RCC 7860 (cell line): Measurements from ENCODE around the gene GLT1D1.

ENCODE experiments used
- DNase-seq: peaks from one replicate; pipeline ENCODE4 v3.0.0-alpha.2; 2015; ENCODE audit warnings: low spot score
- FAIRE-seq: peaks from 2 replicates; lab custom pipeline; 2012; peaks lifted over from hg19 to GRCh38; lab: Jason Lieb, UNC

Gene GLT1D1

DNA sequence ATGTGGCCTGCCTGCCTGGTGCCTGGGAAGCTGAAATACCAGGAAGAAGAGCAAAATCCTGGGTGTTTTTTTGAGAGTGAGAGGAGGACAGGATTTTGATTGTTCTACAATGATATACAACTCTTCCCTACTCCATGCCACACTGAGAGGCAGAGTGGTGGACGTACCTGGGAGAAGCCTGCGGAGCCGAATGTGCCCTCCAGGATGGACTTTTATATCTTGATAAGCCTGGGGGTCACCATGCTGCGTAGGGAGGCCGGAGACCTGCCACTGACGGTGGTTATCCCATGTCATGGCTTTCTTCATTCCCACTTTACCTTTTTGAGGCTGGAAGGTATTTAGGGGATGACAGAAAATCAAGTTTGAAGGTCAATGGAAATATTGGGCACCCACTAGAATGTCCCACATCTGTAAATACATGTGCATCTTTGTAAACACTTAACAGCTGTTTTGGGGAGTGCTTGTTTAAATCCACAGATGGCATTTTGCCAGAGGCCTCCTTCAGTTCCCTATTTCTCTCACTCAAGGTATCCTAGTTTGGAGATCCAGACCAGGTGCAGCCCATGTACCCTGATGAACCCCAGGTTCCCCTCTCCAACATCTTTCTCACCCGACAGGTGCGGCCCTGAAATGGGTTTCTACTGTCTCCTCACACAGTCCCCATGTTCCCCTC, 1.1 kb upstream of the GLT1D1 start:
- DNase-seq = no peak

DNA sequence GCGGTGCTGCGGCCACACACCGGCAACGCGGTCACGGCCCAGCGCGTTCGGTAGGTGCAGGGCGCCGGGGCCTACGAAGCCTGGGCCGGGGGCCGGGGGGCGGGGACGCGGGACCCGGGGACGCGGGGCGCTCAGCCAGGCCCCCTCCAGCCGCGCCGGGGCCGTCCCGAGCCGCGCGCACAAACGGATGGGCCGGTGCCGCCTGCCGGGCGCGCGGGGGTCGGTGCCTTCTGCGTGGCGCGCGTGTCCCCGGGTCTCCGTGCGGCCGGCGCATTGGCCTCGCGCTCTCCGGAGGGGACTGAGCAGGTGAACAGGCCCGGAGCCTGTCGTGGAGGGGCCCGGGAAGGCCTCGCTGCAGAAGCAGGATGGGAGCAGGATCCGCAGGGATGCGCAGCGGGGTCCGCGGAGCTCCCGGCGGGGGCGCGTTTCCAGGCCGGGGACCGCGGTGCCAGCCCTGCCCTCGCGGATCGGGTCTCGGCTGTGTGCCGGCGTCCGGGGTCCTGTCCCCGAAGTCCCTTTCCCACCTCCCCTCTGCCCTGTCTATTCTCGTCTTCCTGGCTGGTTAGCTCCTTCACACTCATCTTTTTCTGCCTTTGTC, 421 bp downstream of the GLT1D1 start:
- FAIRE-seq (no peak), DNase-seq (no peak)

More for the DNA sequence above, 1.1 kb upstream of the GLT1D1 start:
- no peak for FAIRE-seq

DNA sequence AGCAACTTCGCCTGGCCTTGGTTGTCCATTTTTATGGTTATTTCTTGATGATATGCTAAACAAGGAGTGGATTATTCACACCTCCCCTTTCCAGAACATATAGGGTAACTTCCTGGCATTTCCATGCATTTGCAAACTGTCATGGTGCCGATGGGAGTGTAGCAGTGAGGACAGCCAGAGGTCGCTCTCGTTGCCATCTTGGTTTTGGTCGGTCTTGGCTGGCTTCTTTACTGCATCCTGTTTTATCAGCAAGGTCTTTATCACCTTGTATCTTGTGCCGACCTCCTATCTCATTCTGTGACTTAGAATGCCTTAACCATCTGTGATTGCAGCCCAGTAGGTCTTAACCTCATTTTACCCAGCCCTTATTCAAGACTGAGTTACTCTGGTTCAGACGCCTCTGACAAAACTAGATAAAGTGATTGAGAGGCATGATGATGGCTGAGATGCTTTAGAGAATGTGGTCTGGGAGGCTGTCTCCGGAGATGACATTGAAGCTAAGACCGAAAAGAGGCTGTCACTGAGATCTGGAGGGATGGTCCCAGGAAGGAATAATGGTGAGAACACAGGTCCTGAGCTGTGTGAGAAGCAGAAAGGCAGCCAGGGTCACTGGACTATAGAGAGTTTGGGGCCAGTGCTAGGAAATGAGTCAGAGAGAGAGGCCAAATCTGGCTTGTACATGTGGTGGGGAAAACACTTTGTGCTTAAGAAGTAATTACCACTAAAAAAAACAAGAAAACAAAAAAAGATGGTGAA, 2.9 kb downstream of the GLT1D1 start:
- FAIRE-seq = no peak
- no peak for DNase-seq

DNA sequence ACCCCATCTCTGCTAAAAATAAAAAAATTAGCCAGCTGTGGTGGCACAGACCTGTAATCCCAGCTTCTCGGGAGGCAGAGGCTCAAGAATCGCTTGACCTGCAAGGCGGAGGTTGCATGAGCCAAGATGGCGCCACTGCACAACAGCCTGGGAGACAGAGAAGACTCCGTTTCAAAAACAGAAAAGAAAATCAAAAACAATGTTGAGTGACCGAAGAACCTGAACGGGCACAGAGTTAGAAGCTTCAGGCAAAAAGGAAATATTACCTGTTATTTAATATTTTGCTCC, 3.5 kb downstream of the GLT1D1 start:
- FAIRE-seq (no peak), DNase-seq (no peak)

DNA sequence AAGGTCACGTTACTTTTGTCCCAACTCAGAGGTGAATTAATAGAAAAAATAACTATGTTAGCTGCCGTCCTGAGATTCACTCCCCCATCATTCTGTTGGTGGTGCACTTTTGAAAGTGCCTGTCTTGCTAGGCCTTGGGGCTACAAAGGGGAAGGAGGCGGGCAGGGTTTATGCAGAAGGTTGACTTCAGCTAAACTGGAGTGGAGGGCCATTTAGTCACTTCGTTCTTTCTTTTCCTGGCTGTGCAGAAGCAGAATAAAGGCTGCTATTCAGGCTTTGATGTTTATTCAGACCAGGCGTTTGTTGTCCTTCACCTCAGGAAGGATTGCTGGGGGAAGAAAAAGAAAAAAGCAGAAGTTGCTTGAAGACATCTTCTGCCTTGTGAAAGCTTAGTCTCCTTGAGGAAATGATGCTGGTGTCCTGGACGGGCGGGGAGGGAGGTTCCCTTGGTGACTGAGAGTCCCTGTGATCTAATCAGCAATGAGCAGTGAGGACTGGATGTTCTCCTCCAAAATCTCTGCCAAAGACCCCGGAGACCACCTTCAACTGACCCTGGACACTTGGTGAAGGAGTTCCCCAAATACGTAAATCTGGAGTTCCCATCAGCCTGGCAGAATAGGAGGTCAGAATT, 4.0 kb downstream of the GLT1D1 start:
- no peak for DNase-seq
- no peak for FAIRE-seq

DNA sequence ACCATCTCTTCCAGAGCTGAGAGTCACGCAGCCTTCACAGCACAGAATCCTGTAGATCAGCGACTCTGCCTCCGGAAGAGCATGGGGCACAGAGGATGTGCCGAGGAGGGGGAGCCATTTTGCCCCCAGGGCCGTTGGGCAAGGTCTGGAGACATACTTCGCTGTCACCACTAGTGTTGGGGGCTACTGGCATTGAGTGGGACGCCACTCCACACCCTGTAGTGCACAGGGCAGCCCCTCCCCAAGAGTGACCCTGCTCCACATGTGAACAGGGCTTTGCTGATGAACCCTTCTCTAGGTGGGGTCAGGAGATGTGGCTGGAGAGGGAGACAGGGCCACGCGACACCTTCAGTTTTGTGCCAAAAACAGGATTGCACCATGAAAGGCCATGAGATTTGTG, 6.0 kb downstream of the GLT1D1 start:
- FAIRE-seq (no peak), DNase-seq (no peak)

DNA sequence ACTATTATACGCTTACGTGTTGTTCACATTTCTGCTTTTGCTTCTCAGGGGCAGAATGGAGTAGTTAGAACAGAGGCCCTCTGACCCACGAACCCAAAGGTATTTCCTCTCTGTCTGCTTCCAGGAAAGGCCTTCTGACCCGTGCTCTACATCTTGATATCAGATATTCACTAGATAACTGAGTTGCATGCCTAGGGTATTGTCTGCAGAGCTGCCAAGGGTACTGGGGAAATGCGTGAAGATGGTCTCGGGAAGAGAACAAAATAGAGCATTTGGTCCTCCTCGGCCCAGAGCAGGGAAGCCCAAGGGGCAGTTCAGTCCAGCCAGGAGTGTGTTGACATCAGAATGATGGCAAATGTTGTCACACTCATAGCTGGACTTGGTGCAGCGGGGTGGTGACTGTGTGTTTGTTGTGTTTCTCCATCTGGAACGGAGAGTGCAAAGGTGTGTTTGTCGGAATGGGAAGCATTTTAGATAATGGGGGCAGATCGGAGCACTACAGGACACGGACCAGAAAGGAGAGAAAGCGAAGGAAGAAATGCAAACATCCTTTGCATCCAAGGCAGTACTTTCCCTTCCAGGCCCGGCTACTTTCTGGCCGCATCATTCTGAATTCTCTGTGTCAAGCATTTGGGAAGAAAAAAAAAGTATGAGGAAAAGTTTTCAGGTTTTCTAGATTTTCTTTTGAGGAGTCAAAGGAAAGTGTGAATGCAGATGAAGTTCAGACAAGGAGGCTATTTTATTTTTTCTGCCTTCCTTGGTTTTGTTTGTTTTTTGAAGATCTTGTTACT, 8.1 kb downstream of the GLT1D1 start:
- DNase-seq (no peak), FAIRE-seq (no peak)

DNA sequence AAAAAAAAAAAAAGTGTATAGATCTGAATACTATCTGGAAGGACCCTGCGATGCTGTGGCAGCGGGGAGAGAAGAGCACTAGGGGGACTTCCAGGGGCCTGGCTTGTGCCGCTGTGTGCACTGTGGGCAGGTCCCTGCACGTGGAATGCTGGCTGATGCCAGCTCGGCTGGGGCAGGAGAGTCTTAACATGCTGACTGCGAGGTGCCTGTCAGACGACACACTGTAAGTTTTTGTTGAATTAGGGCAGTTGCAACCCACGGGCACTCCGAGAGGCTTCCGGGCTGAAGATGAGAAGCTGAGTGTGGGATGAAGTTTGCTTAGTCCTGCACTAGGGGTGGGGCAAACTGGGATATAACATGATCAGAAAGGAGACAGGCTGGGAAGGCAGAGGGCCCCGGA, 10.7 kb downstream of the GLT1D1 start:
- DNase-seq = no peak
- no peak for FAIRE-seq

DNA sequence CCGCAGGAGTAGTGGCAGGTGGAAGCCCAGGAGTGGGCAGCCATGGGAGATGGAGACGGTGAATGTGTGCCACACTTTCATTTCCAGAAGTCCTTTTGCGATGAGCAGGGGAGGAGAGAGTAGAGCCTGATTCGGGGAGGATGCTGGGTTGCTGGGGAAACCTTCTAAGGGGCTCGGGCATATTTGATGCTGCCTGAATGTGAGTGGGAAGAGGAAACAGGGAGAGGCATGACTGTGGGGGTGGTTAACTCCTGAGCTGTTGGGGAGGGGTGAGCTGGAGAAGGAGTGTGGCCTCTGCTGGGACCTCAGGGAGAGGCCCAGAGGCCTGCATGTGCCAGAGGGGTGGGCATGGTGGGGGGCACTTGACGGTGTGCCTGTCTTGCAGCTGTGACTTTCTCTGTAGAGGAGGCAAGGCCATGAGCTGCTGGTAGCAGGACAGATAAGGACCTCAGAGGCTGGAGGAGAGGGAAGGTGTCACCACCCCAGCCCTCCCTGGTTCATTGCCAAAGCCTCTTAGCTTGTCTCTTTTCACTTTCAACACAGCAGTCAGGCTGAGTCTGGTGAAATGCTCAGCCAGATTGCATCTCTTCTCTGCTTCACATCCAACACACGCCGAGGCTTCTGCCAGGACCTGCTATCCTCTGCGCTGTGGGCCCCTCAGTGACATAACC, 11.4 kb downstream of the GLT1D1 start:
- no peak for DNase-seq
- no peak for FAIRE-seq

DNA sequence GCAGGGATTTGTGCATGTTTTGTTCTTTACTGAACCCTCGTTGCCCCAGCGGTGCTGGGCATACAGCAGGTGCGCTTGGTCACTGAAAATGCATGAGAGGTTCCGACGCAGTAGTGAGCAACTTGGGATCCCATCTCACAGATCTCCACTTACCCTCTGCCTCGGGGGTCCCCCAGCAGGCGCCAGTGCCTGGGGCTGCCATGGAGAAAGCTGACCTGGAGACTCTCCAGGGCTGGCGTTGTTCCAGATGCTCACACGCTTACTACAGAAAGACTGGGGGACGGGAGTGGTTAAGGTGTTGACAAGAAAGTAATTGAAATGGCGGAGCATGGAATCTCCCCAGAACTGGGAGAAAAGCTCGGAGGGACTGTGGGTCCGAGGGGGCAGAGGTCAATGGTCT, 14.2 kb downstream of the GLT1D1 start:
- FAIRE-seq (no peak), DNase-seq (no peak)

DNA sequence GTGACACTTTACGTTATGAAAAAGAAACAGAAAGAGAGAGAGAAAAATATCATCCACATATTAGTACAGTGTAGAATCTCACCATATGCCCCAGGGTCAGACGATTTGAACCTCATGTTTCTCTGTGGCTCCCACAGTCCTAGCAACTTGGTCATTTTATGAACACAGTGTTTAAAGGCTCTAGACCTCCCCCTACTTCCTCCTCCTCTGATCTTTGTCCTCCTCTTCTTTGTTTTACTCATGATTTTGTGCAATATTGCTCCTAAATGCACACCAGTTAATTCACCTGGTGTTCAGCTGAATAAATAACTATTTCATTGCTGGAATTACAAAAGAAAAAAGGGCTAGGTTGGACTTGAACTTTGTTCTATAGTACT, 18.2 kb downstream of the GLT1D1 start:
- FAIRE-seq (no peak), DNase-seq (no peak)

DNA sequence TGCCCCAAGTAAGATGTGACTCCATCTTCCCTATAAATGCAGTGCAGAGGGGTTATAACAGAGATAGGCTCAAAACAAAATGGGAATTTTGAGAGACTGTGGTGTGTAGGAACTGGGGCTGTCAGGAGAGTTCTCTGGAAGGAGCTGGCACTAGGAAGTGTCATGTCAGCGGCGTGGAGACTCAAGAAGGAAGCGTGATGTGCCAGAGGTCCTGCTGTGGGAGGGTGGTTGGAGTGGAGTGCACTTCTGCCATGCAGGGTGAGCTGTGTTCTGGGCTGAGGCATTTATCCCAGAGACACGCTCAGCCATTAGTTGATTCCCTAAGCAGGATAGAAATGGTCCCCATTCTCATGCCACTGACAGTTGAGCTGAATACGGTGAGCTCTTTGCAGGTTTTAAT, 19.0 kb downstream of the GLT1D1 start:
- FAIRE-seq (no peak), DNase-seq (no peak)

DNA sequence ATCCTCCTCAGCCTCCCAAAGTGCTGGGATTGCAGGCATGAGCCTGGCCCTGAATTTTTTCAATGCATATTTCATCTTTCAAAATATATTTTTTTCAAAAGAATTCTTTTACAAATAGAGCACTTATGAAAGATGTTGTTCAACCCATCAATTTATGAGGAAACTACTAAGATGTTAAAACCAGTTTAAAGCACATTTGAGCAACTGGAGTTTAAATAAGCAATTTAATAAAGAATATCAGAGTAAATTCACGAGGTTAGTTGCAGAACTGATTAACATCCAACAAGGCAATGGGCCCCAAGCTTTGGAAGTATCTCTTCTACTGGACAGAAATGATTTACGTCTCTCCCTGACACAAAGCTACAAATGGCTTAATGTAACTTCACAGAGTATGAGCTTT, 23.3 kb downstream of the GLT1D1 start:
- DNase-seq (no peak), FAIRE-seq (no peak)

DNA sequence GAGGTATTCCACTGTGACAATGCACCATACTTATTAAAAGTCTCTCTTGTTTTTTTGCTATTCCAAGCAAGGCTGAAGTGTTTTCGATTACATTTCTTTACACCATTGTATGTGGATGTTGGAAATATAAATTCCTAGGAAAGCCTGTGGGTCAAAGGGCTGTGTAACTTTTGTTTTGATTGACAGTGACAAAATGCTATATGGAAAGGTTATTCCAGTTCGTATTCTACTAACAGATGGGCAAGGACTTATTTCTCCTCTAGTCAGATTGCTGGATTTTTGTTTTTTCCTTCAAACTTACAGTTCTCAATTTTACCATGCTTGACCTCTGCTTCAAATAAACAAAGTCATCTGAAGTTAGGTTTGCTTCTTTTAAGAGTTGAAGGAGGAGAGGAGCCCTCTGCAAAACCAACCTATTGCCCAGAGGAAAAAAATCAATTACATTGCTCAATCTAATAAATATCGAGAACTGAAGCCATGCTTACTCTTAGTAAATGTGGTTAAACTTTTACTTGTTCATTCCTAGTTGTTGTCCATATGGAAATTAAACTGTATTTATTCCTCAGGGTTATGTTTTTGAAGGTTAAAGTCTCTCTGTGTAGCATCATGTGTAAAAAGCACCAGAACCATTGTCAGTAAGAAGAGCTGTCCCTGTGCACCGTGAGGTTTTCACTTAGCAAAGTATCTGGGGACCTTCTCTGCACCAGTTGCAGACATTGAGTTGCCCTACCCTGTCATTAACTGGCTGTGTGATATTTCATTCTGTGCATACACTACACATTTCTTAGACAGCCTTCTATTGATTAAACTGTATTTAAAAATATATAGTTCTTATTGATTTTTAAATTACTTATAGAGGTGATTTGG, 26.9 kb downstream of the GLT1D1 start:
- DNase-seq (no peak), FAIRE-seq (no peak)

DNA sequence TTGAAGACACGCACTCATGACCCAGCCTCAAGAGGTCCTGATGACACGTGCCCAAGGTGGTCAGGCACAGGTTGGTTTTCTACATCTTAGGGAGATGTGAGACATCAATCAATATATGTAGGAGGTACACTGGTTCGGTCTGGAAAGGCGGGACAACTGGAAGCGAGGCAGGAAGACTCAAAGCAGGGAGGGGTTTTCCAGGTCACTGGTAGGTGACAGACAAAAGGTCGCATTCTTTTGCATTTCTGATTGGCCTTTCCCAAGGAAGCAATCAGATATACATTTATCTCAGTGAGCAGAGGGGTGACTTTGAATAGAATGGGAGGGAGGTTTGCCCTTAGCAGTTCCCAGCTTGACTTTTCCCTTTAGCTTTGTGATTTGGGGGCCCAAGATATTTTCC, 38.6 kb downstream of the GLT1D1 start:
- DNase-seq = no peak
- FAIRE-seq = no peak

DNA sequence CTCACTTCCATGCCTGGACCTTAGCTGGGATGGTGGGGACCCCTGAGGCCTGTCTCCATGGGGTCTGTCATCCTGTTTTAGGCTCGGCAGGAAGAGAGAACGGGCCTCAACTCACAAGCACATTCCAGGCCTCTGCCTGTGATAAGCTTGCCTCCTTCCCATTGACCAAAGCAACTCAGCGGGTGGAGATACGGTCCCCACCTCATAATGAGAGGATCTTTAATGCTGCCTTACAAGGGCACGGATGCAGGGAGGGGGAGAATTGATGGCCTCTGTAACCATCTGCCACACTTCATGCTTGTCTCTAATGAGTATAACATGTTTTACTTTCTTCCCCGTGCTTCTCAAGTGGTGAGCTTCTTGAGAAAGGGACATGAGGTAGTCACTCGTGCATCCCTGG, 50.0 kb downstream of the GLT1D1 start:
- no peak for DNase-seq
- FAIRE-seq = no peak

DNA sequence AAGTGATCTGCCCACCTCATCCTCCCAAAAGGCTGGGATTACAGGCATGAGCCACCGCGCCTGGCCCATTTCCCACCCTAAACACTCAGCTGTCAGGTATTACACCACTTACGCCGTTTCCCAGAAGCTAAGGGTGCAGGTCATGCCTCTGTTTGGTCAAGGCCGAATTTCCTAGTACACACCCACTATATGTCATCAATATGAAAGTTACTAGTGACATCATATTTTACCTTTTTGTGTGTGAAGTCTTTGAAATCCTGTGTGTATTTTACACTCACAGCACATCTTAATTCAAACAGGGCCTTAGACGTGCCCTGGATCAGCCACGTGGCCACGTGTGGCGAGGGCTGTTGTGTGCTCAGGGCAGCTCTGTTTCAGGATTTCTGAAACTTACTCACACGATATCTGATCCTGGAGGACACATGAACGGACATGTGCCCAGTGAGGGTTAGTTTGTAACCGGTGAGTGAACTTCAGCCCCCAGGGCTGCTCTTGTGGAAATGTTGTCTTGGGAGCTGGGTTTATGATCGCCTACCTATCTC, 51.8 kb downstream of the GLT1D1 start:
- FAIRE-seq (no peak), DNase-seq (no peak)

DNA sequence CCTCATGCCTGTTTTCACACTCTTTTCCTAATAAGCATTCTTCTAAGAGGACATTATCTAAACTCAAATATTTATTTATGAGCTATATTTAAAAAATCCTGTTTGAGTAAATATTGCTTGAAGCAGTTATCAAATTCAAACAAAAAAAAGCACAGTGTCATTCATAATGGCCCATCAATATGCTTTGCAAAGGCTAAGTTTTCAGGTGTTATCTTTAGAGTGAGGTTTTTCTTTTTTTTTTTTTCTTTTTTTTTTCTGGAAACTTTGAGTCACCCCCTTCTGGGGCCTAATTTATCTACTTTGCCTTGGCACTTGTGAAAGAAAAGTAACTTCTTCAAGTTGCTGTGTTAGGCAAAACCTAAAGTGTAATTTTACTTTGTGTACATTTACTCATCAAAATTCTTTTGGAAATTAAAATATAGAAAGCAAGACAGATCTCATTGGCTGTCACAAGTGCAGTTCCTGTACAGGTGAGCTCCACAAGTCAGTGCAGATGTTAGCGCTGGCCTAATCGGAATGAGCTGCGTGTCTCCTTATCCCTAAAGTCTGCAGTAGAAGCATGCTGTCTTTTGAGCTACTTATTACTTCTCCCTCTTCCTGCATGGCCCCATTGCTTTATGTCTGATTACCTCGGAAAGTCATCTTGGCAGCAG, 53.3 kb downstream of the GLT1D1 start:
- no peak for FAIRE-seq
- no peak for DNase-seq

DNA sequence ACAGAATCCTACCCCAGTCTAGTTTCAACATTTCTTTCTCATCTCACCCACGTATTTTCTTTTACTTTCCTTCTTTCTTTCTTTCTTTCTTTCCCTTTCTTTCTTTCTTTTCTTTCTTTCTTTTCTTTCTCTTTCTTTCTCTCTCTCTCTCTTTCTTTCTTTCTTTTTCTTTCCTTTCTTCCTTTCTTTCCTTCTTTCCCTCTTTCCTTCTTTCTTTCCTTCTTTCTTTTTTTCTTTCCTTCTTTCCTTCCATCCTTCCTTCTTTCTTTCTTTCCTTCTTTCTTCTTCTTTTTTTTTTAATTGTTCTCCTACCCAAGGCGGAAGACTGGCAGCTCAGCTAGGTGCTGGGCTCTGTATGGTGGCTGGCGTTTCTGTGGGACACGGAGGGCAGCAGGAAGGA, 55.0 kb downstream of the GLT1D1 start:
- FAIRE-seq = no peak
- DNase-seq = no peak
